Thoracic aorta (tissue), 2 donors: ENCODE results near the gene PTPRG. TPM values are rescaled to one million over a fixed set of nuclear protein-coding genes. Genes with fewer than 3 reads are reported as not detected.

Source experiments
- ATAC-seq: fragments of 150-250 bp; one replicate; pipeline ENCODE4 v1.8.0; 2017; ENCODE audit warnings: low read depth; ENCODE audit not compliant: insufficient number of reproducible peaks, low FRiP score
- DNase-seq: peaks from one replicate; pipeline ENCODE4 v3.0.0-alpha.2; 2020; ENCODE audit warnings: low spot score
- H3K27ac ChIP-seq, 2 donors: fragments of 200-600 bp; sonication (generic); 1 replicate in 1 of 2; 2 replicates in 1 of 2; pipeline ENCODE4 v1.5.1; 2016; ENCODE audit warnings: mild to moderate bottlenecking in 2 of 2, moderate library complexity in 2 of 2
- H3K27me3 ChIP-seq: fragments of 200-600 bp; sonication (generic); replicated peaks from 2 replicates; pipeline ENCODE4 v1.6.0; 2016; ENCODE audit warnings: mild to moderate bottlenecking; ENCODE audit not compliant: insufficient read depth
- H3K36me3 ChIP-seq: fragments of 200-600 bp; sonication (generic); one replicate; pipeline ENCODE4 v1.5.1; 2016
- H3K4me1 ChIP-seq, 2 donors: fragments of 200-600 bp; sonication (generic); 1 replicate in 1 of 2; 2 replicates in 1 of 2; pipeline versions ENCODE4 v1.5.1 to v1.6.0; 2016; ENCODE audit warnings: low read depth in 2 of 2, mild to moderate bottlenecking in 1 of 2; ENCODE audit not compliant: control insufficient read depth in 1 of 2
- H3K4me3 ChIP-seq: fragments of 200-600 bp; sonication (generic); 2 replicates; pipeline ENCODE4 v1.5.1; 2016; ENCODE audit warnings: mild to moderate bottlenecking
- H3K9me3 ChIP-seq: fragments of 200-600 bp; sonication (generic); 2 replicates; pipeline ENCODE4 v1.5.1; 2016
- total RNA-seq, 2 donors: library from RNA; depleted of rRNA; stranded (reverse); fragments of >200 nt; gene quantifications; one replicate each; pipeline versions ENCODE4 v1.1.0 to v1.2.3, GENCODE V29; 2016
- TF ChIP-seq, protein P1 (sequence below): fragments of 200-600 bp; sonication (generic); IDR thresholded peaks from one replicate; pipeline ENCODE4 v1.5.1; 2019; ENCODE audit warnings: antibody characterized with exemption

PTPRG gene
- total RNA-seq, 2 donors from 2014 or later = 154 to 208 TPM

DNA sequence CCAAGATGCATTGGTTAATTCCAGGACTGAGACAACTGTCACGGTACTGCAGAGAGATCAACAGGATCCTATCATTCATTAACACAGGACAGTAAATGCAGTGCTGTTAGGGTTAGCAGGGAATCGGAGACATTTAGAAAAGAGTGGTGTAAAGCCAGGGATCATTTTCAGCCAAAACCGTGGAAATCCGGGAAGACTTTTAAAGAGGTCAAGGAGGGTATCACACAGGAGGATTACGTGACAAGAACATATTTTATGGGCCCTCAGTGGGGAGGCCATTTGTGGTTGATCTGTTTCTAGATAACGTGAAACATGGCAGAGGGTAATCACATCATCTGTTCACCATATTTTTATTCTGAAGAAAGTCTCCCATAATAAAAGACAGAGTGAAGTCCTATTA, 216.1 kb downstream of the PTPRG start:
- DNase-seq = no peak
- TF ChIP-seq, protein P1, sequence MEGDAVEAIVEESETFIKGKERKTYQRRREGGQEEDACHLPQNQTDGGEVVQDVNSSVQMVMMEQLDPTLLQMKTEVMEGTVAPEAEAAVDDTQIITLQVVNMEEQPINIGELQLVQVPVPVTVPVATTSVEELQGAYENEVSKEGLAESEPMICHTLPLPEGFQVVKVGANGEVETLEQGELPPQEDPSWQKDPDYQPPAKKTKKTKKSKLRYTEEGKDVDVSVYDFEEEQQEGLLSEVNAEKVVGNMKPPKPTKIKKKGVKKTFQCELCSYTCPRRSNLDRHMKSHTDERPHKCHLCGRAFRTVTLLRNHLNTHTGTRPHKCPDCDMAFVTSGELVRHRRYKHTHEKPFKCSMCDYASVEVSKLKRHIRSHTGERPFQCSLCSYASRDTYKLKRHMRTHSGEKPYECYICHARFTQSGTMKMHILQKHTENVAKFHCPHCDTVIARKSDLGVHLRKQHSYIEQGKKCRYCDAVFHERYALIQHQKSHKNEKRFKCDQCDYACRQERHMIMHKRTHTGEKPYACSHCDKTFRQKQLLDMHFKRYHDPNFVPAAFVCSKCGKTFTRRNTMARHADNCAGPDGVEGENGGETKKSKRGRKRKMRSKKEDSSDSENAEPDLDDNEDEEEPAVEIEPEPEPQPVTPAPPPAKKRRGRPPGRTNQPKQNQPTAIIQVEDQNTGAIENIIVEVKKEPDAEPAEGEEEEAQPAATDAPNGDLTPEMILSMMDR = no peak
- Histone ChIP-seq H3K9me3 (no peaks in the 10 kb centered on the region), H3K4me3 (no peak overlapping the region), H3K27me3 (no peaks in the 10 kb centered on the region), H3K4me1 (peaks cover 9 to 13% of the 10 kb centered on the region in 2 donors), H3K27ac (no peak overlapping the region), H3K36me3 (no peaks in the 10 kb centered on the region)
- ATAC-seq = no peak

DNA sequence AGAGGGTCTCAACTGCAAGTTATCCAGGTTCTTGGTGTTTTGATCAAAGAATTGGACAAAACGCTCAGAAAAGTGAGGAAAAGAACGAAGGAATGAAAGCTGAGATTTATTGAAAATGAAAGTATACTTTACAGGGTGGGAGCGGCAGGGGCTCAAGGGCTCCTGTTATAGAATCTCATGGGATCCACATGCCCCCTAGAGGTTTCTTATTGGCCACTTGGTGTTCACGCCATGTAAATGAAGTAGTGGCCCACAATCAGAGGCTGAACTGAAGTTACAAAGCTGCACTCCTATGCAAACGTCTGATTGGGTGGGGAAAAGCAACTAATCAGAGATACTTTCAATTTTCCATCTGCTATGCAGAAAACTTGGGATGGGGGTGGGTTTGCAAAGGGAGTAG, 216.7 kb downstream of the PTPRG start:
- DNase-seq (no peak), ATAC-seq (no peak)
- TF ChIP-seq, protein P1 = no peak
- no peaks in the 10 kb centered on the region for H3K36me3 ChIP-seq
- H3K27ac ChIP-seq = no peak overlapping the region
- no peaks in the 10 kb centered on the region for H3K9me3 ChIP-seq
- H3K27me3 ChIP-seq = no peaks in the 10 kb centered on the region
- no peak overlapping the region for H3K4me3 ChIP-seq
- peaks cover 6 to 13% of the 10 kb centered on the region in 2 donors for H3K4me1 ChIP-seq

DNA sequence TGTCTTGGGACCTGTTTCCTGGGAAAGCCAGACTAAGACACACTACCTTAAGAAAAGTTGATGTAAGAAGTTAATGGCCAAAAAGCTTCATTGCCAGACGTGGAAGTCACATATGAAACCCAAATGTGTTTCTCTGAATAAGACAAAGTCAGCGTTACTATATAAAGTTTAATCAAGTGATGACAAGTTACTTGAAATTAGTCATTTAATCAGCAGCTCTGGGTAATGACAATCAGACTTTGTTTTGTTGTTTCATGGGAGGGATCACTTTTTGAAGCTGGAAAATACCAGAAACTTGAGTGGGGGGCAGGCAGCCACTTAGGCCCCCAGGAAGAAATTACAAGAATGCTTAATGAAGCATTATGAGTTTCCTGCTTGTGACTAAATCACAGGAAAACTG, 218.6 kb downstream of the PTPRG start:
- H3K4me3 ChIP-seq = no peak overlapping the region
- no peaks in the 10 kb centered on the region for H3K27me3 ChIP-seq
- no peak overlapping the region for H3K27ac ChIP-seq
- DNase-seq (no peak), ATAC-seq (no peak)
- peaks cover 0 to 13% of the 10 kb centered on the region in 2 donors for H3K4me1 ChIP-seq
- no peaks in the 10 kb centered on the region for H3K36me3 ChIP-seq
- TF ChIP-seq, protein P1 = no peak
- no peaks in the 10 kb centered on the region for H3K9me3 ChIP-seq

DNA sequence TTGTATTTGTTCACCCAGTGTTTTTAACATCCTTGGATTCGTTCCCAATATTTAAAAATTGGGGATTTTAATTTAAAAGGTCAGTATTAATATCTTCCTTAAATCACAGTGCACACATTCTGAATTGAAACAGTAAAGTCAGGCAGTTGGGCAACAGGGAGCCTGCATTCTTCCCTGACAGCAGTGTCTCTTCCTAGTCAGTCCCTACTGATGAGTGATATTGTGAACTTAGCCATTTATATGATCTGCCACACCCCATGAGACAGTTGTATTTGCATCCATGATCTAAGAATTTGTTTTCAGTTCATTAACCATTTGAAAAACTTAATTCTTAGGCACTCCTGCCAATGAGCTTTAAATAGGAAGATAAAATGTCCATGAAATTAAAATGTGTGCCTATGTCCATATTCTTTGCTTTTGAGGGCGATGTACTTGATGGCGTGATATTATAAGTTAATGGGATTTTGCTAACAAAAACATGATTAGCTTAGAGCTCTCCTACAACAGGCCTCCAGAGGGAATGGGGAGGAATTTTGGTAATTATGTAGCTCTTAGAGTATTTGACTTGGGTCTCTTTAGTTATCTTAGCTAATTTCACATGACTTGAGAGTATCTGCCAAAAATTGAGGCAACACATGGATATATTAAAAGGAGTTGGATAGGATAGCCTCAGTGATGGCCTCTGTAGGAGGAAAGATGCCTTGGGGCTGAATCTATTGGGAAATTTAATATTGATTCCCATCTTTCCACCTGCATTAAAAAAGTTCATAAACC, 219.3 kb downstream of the PTPRG start:
- Histone ChIP-seq H3K27me3 (no peaks in the 10 kb centered on the region), H3K4me3 (no peak overlapping the region), H3K4me1 (peaks cover 0 to 13% of the 10 kb centered on the region in 2 donors), H3K9me3 (no peaks in the 10 kb centered on the region), H3K36me3 (no peaks in the 10 kb centered on the region), H3K27ac (no peak overlapping the region)
- DNase-seq = no peak
- ATAC-seq = no peak
- TF ChIP-seq, protein P1 = no peak

DNA sequence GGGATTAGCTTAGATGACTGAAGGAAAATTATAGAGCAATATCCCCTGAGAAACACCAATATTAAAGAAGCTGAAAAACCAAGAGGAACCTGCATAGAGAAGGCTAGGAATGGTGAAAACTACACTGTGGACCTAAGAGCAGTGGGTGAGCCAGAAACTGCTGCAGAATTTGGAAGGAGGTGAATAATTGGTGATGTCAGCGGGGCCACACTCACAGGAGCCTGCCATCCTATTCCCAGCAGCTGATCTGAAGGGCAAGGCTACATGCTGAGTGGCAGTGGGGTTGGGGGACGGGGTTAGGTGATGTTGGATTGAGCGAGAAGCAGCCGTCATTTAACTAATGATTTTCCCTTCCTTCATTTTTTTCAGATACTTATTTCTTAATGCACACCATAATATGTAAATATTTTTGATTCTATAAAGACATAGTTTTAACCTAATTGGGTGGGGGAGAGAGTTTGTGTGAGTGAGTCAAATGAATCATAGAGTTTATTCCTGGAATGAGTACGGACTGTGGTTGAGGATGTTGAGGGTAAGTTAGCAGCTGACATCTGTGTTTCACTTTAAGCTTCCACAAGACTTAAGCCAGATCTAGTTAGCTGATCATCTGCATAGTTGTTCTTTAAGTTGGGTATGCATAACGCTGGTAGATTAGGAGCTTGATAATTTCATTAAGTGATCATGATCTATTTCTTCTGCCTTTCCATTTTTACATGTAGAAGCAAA, 222.8 kb downstream of the PTPRG start:
- TF ChIP-seq, protein P1 = no peak
- H3K4me3 ChIP-seq = no peak overlapping the region
- H3K27ac ChIP-seq = no peak overlapping the region
- DNase-seq (no peak), ATAC-seq (no peak)
- H3K4me1 ChIP-seq = peaks cover 0 to 15% of the 10 kb centered on the region in 2 donors
- H3K27me3 ChIP-seq = no peaks in the 10 kb centered on the region
- no peaks in the 10 kb centered on the region for H3K9me3 ChIP-seq
- no peaks in the 10 kb centered on the region for H3K36me3 ChIP-seq
